ENCODE data around the gene EFHB. TPM values are rescaled to one million over a fixed set of nuclear protein-coding genes. Genes with fewer than 3 reads are reported as not detected.

The EFHB gene
- total and polyA plus RNA-seq, 2 of the 13 experiments (the other 11 are each of a cell fraction or from before 2014, with no cell fraction given): 0.15 to 0.42 TPM

DNA sequence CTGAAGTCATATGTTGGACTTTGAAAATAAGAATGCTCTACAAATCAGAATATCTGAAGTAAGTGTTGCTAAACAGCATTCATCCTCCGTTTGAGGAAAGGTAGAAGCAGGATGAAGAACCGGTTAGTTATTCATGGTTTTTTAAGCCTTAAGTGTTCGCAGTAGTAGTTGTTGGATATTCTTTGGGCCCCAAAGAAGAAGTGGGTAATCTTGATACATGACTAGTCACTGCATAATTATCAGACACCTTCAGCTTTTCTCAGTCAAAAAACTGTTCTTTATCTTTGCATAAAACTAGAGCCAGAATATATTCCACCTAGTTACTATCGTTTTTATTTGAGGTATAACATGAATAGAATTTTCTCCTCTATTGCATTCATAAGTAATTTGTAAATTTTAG is 26.7 kb upstream of the EFHB start:
- Histone ChIP-seq H4K20me1 (ENCODE audit: insufficient read depth, low read length) (peaks cover 7% of the 10 kb centered on the region), H3K27me3 (ENCODE audit: control insufficient read depth in 1 of 2, insufficient read depth in 2 of 2, low read length in 2 of 2) (no peaks in the 10 kb centered on the region), H3K27ac (ENCODE audit: extremely low read length, insufficient read depth, low read length) (no peak overlapping the region), H2AFZ (ENCODE audit: low read length) (no peak overlapping the region), H3K4me2 (ENCODE audit: low read depth, low read length) (no peak overlapping the region), H3K4me1 (ENCODE audit: insufficient read depth, low read length) (no peaks in the 10 kb centered on the region), H3K79me2 (ENCODE audit: insufficient read depth, low read length) (peaks cover 64% of the 10 kb centered on the region), H3K36me3 (replicated peaks in 1 of 2; ENCODE audit: control insufficient read depth in 1 of 2, insufficient read depth in 2 of 2, low read length in 2 of 2) (peaks cover 0 to 22% of the 10 kb centered on the region in 2 experiments; a peak in 4 of 5 replicates), H3K9me3 (ENCODE audit: low read length) (no peaks in the 10 kb centered on the region), H3K4me3 (replicated peaks in 1 of 3; ENCODE audit: insufficient read depth in 1 of 3, low read depth in 2 of 3, low read length in 3 of 3) (no peak overlapping the region), H3K9ac (ENCODE audit: insufficient read depth, low read depth, low read length) (no peak overlapping the region)
- intact Hi-C loops (cut with micrococcal nuclease; ENCODE audit: unreplicated experiment) (no loop called here), in situ Hi-C loops (cut with HindIII; ENCODE audit: extremely low pct_ligation_motif_present, low pct_unique_long_range_greater_than_20kb) (no loop called here)
- 93% methylated on average over 4 of the region's 4 CpGs for WGBS (ENCODE audit: low lambda C conversion rate)
- BruUV-seq (replicated peaks): no TSS peak
- CTCF ChIA-PET (ENCODE audit: low intra/inter-chr PET ratio, low total read pairs): no interaction called here
- ATAC-seq: no peak
- TF ChIP-seq ZNF777 (CRISPR knock-in tag; IDR thresholded peaks at IDR 0.05): no peak
- TF ChIP-seq EP300 (IDR thresholded peaks at IDR 0.05; ENCODE audit: low read depth in 2 of 2, low read length in 2 of 2): no peak
- TF ChIP-seq EP300 (CRISPR knock-in tag; IDR thresholded peaks at IDR 0.05; ENCODE audit: borderline replicate concordance): no peak
- no peak for TF ChIP-seq ZFP90 (CRISPR knock-in tag; IDR thresholded peaks at IDR 0.05; ENCODE audit: borderline replicate concordance)
- TF ChIP-seq ZSCAN31 (CRISPR knock-in tag; IDR thresholded peaks at IDR 0.05; ENCODE audit: low read depth): no peak
- no peak for TF ChIP-seq GATAD1 (CRISPR knock-in tag; IDR thresholded peaks at IDR 0.05)
- TF ChIP-seq, protein P1, sequence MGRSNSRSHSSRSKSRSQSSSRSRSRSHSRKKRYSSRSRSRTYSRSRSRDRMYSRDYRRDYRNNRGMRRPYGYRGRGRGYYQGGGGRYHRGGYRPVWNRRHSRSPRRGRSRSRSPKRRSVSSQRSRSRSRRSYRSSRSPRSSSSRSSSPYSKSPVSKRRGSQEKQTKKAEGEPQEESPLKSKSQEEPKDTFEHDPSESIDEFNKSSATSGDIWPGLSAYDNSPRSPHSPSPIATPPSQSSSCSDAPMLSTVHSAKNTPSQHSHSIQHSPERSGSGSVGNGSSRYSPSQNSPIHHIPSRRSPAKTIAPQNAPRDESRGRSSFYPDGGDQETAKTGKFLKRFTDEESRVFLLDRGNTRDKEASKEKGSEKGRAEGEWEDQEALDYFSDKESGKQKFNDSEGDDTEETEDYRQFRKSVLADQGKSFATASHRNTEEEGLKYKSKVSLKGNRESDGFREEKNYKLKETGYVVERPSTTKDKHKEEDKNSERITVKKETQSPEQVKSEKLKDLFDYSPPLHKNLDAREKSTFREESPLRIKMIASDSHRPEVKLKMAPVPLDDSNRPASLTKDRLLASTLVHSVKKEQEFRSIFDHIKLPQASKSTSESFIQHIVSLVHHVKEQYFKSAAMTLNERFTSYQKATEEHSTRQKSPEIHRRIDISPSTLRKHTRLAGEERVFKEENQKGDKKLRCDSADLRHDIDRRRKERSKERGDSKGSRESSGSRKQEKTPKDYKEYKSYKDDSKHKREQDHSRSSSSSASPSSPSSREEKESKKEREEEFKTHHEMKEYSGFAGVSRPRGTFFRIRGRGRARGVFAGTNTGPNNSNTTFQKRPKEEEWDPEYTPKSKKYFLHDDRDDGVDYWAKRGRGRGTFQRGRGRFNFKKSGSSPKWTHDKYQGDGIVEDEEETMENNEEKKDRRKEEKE (IDR thresholded peaks at IDR 0.05): no peak
- TF ChIP-seq, protein P2, sequence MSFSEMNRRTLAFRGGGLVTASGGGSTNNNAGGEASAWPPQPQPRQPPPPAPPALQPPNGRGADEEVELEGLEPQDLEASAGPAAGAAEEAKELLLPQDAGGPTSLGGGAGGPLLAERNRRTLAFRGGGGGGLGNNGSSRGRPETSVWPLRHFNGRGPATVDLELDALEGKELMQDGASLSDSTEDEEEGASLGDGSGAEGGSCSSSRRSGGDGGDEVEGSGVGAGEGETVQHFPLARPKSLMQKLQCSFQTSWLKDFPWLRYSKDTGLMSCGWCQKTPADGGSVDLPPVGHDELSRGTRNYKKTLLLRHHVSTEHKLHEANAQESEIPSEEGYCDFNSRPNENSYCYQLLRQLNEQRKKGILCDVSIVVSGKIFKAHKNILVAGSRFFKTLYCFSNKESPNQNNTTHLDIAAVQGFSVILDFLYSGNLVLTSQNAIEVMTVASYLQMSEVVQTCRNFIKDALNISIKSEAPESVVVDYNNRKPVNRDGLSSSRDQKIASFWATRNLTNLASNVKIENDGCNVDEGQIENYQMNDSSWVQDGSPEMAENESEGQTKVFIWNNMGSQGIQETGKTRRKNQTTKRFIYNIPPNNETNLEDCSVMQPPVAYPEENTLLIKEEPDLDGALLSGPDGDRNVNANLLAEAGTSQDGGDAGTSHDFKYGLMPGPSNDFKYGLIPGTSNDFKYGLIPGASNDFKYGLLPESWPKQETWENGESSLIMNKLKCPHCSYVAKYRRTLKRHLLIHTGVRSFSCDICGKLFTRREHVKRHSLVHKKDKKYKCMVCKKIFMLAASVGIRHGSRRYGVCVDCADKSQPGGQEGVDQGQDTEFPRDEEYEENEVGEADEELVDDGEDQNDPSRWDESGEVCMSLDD (CRISPR knock-in tag; IDR thresholded peaks at IDR 0.05; ENCODE audit: borderline replicate concordance): no peak
- no peak for TF ChIP-seq HNF4A (CRISPR knock-in tag; IDR thresholded peaks at IDR 0.05)
- TF ChIP-seq ZNF484 (CRISPR knock-in tag; IDR thresholded peaks at IDR 0.05; ENCODE audit: borderline replicate concordance, low read depth): no peak
- no peak for TF ChIP-seq KDM1A (CRISPR knock-in tag; IDR thresholded peaks at IDR 0.05)
- no peak for TF ChIP-seq NFE2L1 (CRISPR knock-in tag; IDR thresholded peaks at IDR 0.05; ENCODE audit: borderline replicate concordance)
- TF ChIP-seq SMAD1 (CRISPR knock-in tag; IDR thresholded peaks at IDR 0.05; ENCODE audit: borderline replicate concordance, low read depth): no peak
- TF ChIP-seq, protein P3, sequence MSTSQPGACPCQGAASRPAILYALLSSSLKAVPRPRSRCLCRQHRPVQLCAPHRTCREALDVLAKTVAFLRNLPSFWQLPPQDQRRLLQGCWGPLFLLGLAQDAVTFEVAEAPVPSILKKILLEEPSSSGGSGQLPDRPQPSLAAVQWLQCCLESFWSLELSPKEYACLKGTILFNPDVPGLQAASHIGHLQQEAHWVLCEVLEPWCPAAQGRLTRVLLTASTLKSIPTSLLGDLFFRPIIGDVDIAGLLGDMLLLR (CRISPR knock-in tag; IDR thresholded peaks at IDR 0.05): no peak
- no peak for TF ChIP-seq NFE2L2 (IDR thresholded peaks at IDR 0.05; ENCODE audit: low read length)
- no peak for TF ChIP-seq ZNF674 (CRISPR knock-in tag; IDR thresholded peaks at IDR 0.05; ENCODE audit: low read depth)
- TF ChIP-seq ZNF3 (CRISPR knock-in tag; IDR thresholded peaks at IDR 0.05): no peak
- DNase-seq (ENCODE audit: low spot score): no peak
- FAIRE-seq: no peak
- POLR2A ChIA-PET: no interaction called here

Measured in HepG2 (cell line).